ENCODE results near the gene PSPN.

Gene PSPN

DNA sequence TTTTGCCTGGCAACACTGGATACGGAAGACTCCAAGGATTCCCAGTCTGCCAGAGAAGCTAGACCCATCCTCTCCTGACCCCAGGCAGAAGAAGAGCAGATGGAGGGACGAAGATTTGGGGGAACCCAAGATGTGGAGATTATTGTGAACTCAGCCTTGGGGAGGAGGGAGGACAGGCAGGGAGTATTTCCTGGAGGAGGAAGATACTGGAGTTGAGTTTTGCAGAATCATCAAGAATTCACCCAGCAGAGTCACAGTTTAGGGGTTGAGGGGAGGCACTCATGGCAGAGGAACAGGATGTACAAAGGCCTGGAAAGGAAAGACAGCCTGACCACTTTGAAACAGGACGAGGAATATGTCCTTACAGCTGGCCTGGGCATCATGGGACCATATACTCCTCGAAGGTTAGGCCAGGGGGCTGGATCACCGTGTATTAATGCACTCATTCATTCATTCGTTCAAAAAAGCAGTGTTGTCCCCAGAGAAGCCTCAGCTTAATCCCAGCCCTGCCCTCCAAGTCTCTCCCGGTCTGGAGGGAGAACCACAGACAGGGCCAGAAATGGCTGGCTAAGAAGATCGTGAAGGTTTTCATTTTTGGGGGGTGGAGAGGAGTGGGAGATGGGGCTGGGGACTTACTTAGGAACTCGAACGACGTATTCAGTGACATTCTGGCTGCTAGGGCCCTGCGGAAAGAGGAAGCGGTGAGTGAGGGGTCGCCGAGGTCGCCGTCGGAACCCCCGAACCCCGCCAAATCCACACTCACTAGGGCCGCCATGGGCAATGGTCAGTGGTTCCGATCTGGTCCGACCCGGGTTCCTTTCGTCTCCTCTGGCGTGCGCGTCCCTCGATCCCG, 16.7 kb upstream of the PSPN start:
- Histone ChIP-seq H4K20me1 (ENCODE audit: insufficient read depth) (no peaks in the 10 kb centered on the region), H2AFZ (ENCODE audit: low read depth) (peak overlapping the region; percentile 97), H3K4me2 (peak overlapping the region; percentile 68), H3K27me3 (ENCODE audit: insufficient read depth, low read depth) (no peaks in the 10 kb centered on the region), H3K27ac (peak overlapping the region; percentile 75), H3K4me3 (IDR thresholded peaks at IDR 0.05; ENCODE audit: insufficient read depth, low read depth, low read length) (no peak overlapping the region), H3K36me3 (ENCODE audit: insufficient read depth) (no peaks in the 10 kb centered on the region; the same call in 1 of the 2 replicates), H3K9ac (peak overlapping the region; percentile 77), H3K79me2 (ENCODE audit: insufficient read depth, low read depth) (peaks cover 13% of the 10 kb centered on the region; the same call in 1 of the 2 replicates), H3K4me1 (ENCODE audit: low read depth, poor library complexity, severe bottlenecking) (peaks cover 12% of the 10 kb centered on the region)
- TF ChIP-seq, protein P1, sequence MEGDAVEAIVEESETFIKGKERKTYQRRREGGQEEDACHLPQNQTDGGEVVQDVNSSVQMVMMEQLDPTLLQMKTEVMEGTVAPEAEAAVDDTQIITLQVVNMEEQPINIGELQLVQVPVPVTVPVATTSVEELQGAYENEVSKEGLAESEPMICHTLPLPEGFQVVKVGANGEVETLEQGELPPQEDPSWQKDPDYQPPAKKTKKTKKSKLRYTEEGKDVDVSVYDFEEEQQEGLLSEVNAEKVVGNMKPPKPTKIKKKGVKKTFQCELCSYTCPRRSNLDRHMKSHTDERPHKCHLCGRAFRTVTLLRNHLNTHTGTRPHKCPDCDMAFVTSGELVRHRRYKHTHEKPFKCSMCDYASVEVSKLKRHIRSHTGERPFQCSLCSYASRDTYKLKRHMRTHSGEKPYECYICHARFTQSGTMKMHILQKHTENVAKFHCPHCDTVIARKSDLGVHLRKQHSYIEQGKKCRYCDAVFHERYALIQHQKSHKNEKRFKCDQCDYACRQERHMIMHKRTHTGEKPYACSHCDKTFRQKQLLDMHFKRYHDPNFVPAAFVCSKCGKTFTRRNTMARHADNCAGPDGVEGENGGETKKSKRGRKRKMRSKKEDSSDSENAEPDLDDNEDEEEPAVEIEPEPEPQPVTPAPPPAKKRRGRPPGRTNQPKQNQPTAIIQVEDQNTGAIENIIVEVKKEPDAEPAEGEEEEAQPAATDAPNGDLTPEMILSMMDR (conservative IDR thresholded peaks at IDR 0.05; ENCODE audit: low read depth, low read length), result no peak

- Histone ChIP-seq H3K36me3 (ENCODE audit: insufficient read depth) (no peaks in the 10 kb centered on the region; the same call in 1 of the 2 replicates), H4K20me1 (ENCODE audit: insufficient read depth) (no peaks in the 10 kb centered on the region), H2AFZ (ENCODE audit: low read depth) (no peak overlapping the region), H3K9ac (no peak overlapping the region), H3K27ac (no peak overlapping the region), H3K4me2 (no peak overlapping the region), H3K79me2 (ENCODE audit: insufficient read depth, low read depth) (peaks cover 8% of the 10 kb centered on the region; the same call in 1 of the 2 replicates), H3K27me3 (ENCODE audit: insufficient read depth, low read depth) (no peaks in the 10 kb centered on the region), H3K4me1 (ENCODE audit: low read depth, poor library complexity, severe bottlenecking) (peaks cover 7% of the 10 kb centered on the region), H3K4me3 (IDR thresholded peaks at IDR 0.05; ENCODE audit: insufficient read depth, low read depth, low read length) (no peak overlapping the region)
- TF ChIP-seq, protein P1 (conservative IDR thresholded peaks at IDR 0.05; ENCODE audit: low read depth, low read length), result no peak
Measured at GRCh38 chr19:6387372-6387771, 11.6 kb upstream of the PSPN start.

DNA sequence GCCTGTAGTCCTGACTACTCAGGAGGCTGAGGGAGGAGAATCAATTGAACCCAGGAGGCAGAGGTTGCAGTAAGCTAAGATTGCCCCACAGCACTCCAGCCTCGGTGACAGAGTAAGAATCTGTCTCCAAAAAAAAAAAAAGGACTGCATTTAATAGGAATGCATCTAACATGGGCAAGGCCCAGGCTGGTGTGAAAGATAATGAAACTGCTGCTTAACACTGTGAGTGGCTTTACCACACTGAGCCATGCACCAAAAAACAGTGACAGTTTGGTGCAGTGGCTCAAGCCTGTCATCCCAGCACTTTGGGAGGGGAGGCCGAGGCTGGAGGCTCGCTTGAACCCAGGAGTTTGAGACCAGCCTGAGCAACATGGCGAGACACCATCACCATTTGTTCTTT, 8.6 kb upstream of the PSPN start:
- no peak overlapping the region for H3K9ac ChIP-seq
- H3K36me3 ChIP-seq (ENCODE audit: insufficient read depth), result no peaks in the 10 kb centered on the region; the same call in 1 of the 2 replicates
- no peaks in the 10 kb centered on the region for H4K20me1 ChIP-seq (ENCODE audit: insufficient read depth)
- no peak overlapping the region for H3K4me3 ChIP-seq (IDR thresholded peaks at IDR 0.05; ENCODE audit: insufficient read depth, low read depth, low read length)
- TF ChIP-seq, protein P1 (conservative IDR thresholded peaks at IDR 0.05; ENCODE audit: low read depth, low read length), result no peak
- H3K27ac ChIP-seq, result no peak overlapping the region
- no peaks in the 10 kb centered on the region for H3K79me2 ChIP-seq (ENCODE audit: insufficient read depth, low read depth)
- no peak overlapping the region for H3K4me2 ChIP-seq
- H3K4me1 ChIP-seq (ENCODE audit: low read depth, poor library complexity, severe bottlenecking), result no peaks in the 10 kb centered on the region
- no peak overlapping the region for H2AFZ ChIP-seq (ENCODE audit: low read depth)
- no peaks in the 10 kb centered on the region for H3K27me3 ChIP-seq (ENCODE audit: insufficient read depth, low read depth)

DNA sequence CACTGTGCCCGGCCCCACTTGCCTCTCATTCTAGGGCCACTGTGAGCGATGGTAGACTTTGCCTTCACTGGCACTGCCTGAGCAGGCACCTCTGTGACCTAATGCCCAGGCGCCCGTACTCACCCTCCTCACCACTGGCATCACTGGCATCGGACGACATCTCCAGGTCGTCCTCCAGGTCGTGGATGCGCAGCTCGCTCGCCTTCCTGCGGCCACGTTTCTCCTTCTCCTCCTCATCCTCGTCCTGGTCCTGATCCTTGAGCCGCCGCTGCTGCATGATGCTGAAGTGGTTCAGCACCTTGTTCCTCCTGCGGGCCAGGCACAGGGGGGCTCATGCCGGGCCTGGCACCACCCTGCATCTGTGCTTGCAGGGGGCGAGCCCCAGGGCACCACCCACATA, 7.5 kb upstream of the PSPN start:
- Histone ChIP-seq H2AFZ (ENCODE audit: low read depth) (no peak overlapping the region), H3K4me1 (ENCODE audit: low read depth, poor library complexity, severe bottlenecking) (peaks cover under 1% of the 10 kb centered on the region), H3K27me3 (ENCODE audit: insufficient read depth, low read depth) (no peaks in the 10 kb centered on the region), H3K4me2 (no peak overlapping the region), H3K79me2 (ENCODE audit: insufficient read depth, low read depth) (no peaks in the 10 kb centered on the region), H3K4me3 (IDR thresholded peaks at IDR 0.05; ENCODE audit: insufficient read depth, low read depth, low read length) (no peak overlapping the region), H4K20me1 (ENCODE audit: insufficient read depth) (no peaks in the 10 kb centered on the region), H3K9ac (no peak overlapping the region), H3K27ac (no peak overlapping the region), H3K36me3 (ENCODE audit: insufficient read depth) (no peaks in the 10 kb centered on the region; the same call in 1 of the 2 replicates)
- TF ChIP-seq, protein P1 (conservative IDR thresholded peaks at IDR 0.05; ENCODE audit: low read depth, low read length), result no peak
